Upper lobe of right lung (tissue), 1 donor: ENCODE measurements around the gene SLC35B2. TPM values are rescaled to one million over a fixed set of nuclear protein-coding genes. Genes with fewer than 3 reads are reported as not detected.

ENCODE experiments used
- ATAC-seq: fragments of 200-7000 bp; cut with Tn5 transposase; one replicate; pipeline ENCODE4 v1.9.1; 2020; ENCODE audit warnings: mild to moderate bottlenecking, moderate library complexity
- DNase-seq: peaks from one replicate; pipeline ENCODE4 v3.0.0-alpha.2; 2020
- H3K27ac ChIP-seq: fragments of 200-600 bp; one replicate; pipeline ENCODE4 v1.8.0; 2022
- H3K27me3 ChIP-seq: fragments of 200-600 bp; one replicate; pipeline ENCODE4 v1.8.0; 2022; ENCODE audit warnings: mild to moderate bottlenecking
- H3K36me3 ChIP-seq: fragments of 200-600 bp; one replicate; pipeline ENCODE4 v1.8.0; 2022
- H3K4me1 ChIP-seq: fragments of 200-600 bp; one replicate; pipeline ENCODE4 v1.8.0; 2022
- H3K4me3 ChIP-seq: fragments of 200-600 bp; one replicate; pipeline ENCODE4 v1.8.0; 2022; ENCODE audit warnings: mild to moderate bottlenecking
- H3K9me3 ChIP-seq: fragments of 200-600 bp; one replicate; pipeline ENCODE4 v1.8.0; 2022
- CTCF ChIP-seq: fragments of 200-600 bp; IDR thresholded peaks from one replicate; pipeline ENCODE4 v1.8.0; 2022; ENCODE audit warnings: antibody characterized with exemption
- intact Hi-C: fragments of 100-400 bp; cut with DNase I; formaldehyde crosslinking; loops from one replicate; pipeline ENCODE4 v1.11.0; 2022
- total RNA-seq: library from RNA; stranded (reverse); fragmentation: NEBNext Ultra II Directional; extraction: Animal tissue kit (Norgen Biotek cat#: 25700); gene quantifications from one replicate; pipeline ENCODE4 v1.2.1, GENCODE V29; 2021
- donor health status: DM: no; HTN: yes; CAD: no; lungs with severe emphysema.

Gene SLC35B2
- total RNA-seq, 1 donor from 2014 or later: 32.3 TPM

- intact Hi-C loops: no loop called here
- ATAC-seq: no peak
- H3K9me3 ChIP-seq: no peaks in the 10 kb centered on the region
These were observed 14.6 kb upstream of the SLC35B2 start for GRCh38 chr6:44271914-44272313.

GRCh38 chr6:44271406-44271723, 14.0 kb upstream of the SLC35B2 start:
- Histone ChIP-seq H3K9me3 (no peaks in the 10 kb centered on the region), H3K27ac (no peak overlapping the region), H3K27me3 (peaks cover 49% of the 10 kb centered on the region), H3K36me3 (no peaks in the 10 kb centered on the region), H3K4me1 (no peaks in the 10 kb centered on the region), H3K4me3 (no peak overlapping the region)
- DNase-seq (no peak), ATAC-seq (no peak)
- intact Hi-C loops: no loop called here
- no peak for TF ChIP-seq CTCF

More at GRCh38 chr6:44271914-44272313, 14.6 kb upstream of the SLC35B2 start:
- H3K36me3 ChIP-seq: no peaks in the 10 kb centered on the region
- peaks cover 55% of the 10 kb centered on the region for H3K27me3 ChIP-seq
- no peak overlapping the region for H3K4me3 ChIP-seq
- H3K4me1 ChIP-seq: no peaks in the 10 kb centered on the region
- DNase-seq: no peak
- no peak overlapping the region for H3K27ac ChIP-seq
- no peak for TF ChIP-seq CTCF

- intact Hi-C loops: no loop called here
- no peaks in the 10 kb centered on the region for H3K9me3 ChIP-seq
- no peak overlapping the region for H3K27ac ChIP-seq
- H3K4me3 ChIP-seq: no peak overlapping the region
- TF ChIP-seq CTCF: no peak
- no peaks in the 10 kb centered on the region for H3K4me1 ChIP-seq
- peaks cover 43% of the 10 kb centered on the region for H3K27me3 ChIP-seq
- ATAC-seq (no peak), DNase-seq (no peak)
- H3K36me3 ChIP-seq: no peaks in the 10 kb centered on the region
These were observed 13.4 kb upstream of the SLC35B2 start for GRCh38 chr6:44270526-44271405.

GRCh38 chr6:44269921-44270525, 12.7 kb upstream of the SLC35B2 start, which contains the start of gene TMEM151B:
Gene TMEM151B (plus strand): TSS chr6:44270450. CDS start chr6:44270743, 293 bp downstream.
- H3K27me3 ChIP-seq: peaks cover 36% of the 10 kb centered on the region
- H3K4me1 ChIP-seq: peaks cover under 1% of the 10 kb centered on the region
- no peak for TF ChIP-seq CTCF
- H3K9me3 ChIP-seq: no peaks in the 10 kb centered on the region
- H3K36me3 ChIP-seq: no peaks in the 10 kb centered on the region
- no peak for ATAC-seq
- intact Hi-C loops: no loop called here
- no peak within 1 kb of the TSS for H3K27ac ChIP-seq
- no peak for DNase-seq
- no peak within 1 kb of the TSS for H3K4me3 ChIP-seq

- no peak for TF ChIP-seq CTCF
- H3K36me3 ChIP-seq: no peaks in the 10 kb centered on the region
- H3K4me3 ChIP-seq: no peak overlapping the region
- peaks cover 7% of the 10 kb centered on the region for H3K4me1 ChIP-seq
- intact Hi-C loops: no loop called here
- no peaks in the 10 kb centered on the region for H3K9me3 ChIP-seq
- H3K27me3 ChIP-seq: peaks cover 30% of the 10 kb centered on the region
- no peak overlapping the region for H3K27ac ChIP-seq
- ATAC-seq (no peak), DNase-seq (no peak)
These were observed 12.0 kb upstream of the SLC35B2 start for GRCh38 chr6:44269178-44269920.
